Body of pancreas (tissue), 4 donors: Measurements from ENCODE around the gene USP7. TPM values are rescaled to one million over a fixed set of nuclear protein-coding genes. Genes with fewer than 3 reads are reported as not detected.
"Not testable (repeated sequence)": the region's sequence is repeated elsewhere in the genome, so short reads cannot be mapped to it uniquely, and the experiment has no call there.

Experiments used
- ATAC-seq: fragments of 150-250 bp; one replicate; pipeline ENCODE4 v1.9.1; 2016
- DNase-seq, 4 donors: peaks; one replicate each; pipeline ENCODE4 v3.0.0-alpha.2; 2019
- H3K27ac ChIP-seq, 4 donors: fragments of 200-600 bp; sonication (generic); 1 replicate in 3 of 4; 2 replicates in 1 of 4; pipeline versions ENCODE4 v1.5.1 to v1.6.1; 2016 to 2019; ENCODE audit warnings: mild to moderate bottlenecking in 1 of 4, mixed read lengths in 1 of 4, moderate library complexity in 1 of 4
- H3K27me3 ChIP-seq, 2 donors: fragments of 200-600 bp; sonication (generic); one replicate each; pipeline ENCODE4 v1.6.0; 2016; ENCODE audit warnings: mild to moderate bottlenecking in 1 of 2
- H3K36me3 ChIP-seq, 2 donors: fragments of 200-600 bp; sonication (generic); replicated peaks in 1 of 2; 2 replicates each; pipeline ENCODE4 v1.5.1; 2016; ENCODE audit warnings: low read depth in 2 of 2; ENCODE audit not compliant: insufficient read depth in 1 of 2
- H3K4me1 ChIP-seq: fragments of 200-600 bp; sonication (generic); one replicate; pipeline ENCODE4 v1.6.0; 2016
- H3K4me3 ChIP-seq, 2 donors: fragments of 200-600 bp; sonication (generic); 1 replicate in 1 of 2; 2 replicates in 1 of 2; pipeline ENCODE4 v1.5.1; 2016 to 2019
- H3K9me3 ChIP-seq, 3 donors: fragments of 200-600 bp; sonication (generic); 1 replicate in 2 of 3; 2 replicates in 1 of 3; pipeline ENCODE4 v1.5.1; 2016
- CTCF ChIP-seq, 7 experiments: fragments of 450-650 bp in 4 of 7; fragments of 200-600 bp in 3 of 7; sonication (generic) in 3 of 7; IDR thresholded peaks; one replicate each; pipeline ENCODE4 v1.5.1; 2016 to 2019; ENCODE audit warnings: antibody characterized with exemption in 7 of 7
- POLR2A ChIP-seq, 3 donors: fragments of 450-650 bp; IDR thresholded peaks; one replicate each; pipeline ENCODE4 v1.6.1; 2016; ENCODE audit warnings: antibody characterized with exemption in 3 of 3, mild to moderate bottlenecking in 2 of 3
- WGBS, 2 donors: methylation state at CpG; one replicate each; pipeline ENCODE4 v1.1.5; 2017; 5-methylcytosine and 5-hydroxymethylcytosine counted together
- intact Hi-C: fragments of 100-400 bp; cut with DNase I; formaldehyde crosslinking; loops from one replicate; pipeline ENCODE4 v1.15.1; 2023
- total RNA-seq, 2 donors: library from RNA; depleted of rRNA; stranded (reverse); fragments of >200 nt; gene quantifications; one replicate each; pipeline ENCODE4 v1.1.0, GENCODE V29; 2016

The USP7 gene
- total RNA-seq, 2 donors from 2014 or later = 36.1 to 38.2 TPM

DNA sequence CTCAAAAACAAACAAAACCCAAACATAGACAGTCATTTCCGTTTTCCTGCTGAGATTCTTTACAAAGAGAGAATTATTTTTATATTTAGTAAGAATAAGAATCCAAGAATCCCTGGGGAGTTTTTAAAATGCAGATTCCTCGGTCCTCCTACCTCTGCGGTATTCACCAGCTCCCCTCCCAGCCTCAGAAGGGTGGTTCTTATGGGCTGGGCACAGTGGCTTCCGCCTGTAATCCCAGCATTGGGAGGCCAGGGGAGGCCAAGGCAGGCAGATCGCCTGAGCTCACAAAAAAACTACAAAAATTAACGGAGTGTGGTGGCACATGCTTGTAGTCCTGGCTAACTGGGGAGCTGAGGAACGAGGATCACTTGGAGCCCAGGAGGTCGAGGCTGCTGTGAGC, 26.7 kb upstream of the USP7 start:
- WGBS, 2 donors = 78 to 89% methylated on average over 8 of the region's 8 CpGs
- intact Hi-C loops = no loop called here
- H3K9me3 ChIP-seq = no peaks in the 10 kb centered on the region
- no peak for ATAC-seq
- H3K4me1 ChIP-seq = peaks cover 10% of the 10 kb centered on the region
- H3K27ac ChIP-seq = no peak overlapping the region
- no peak overlapping the region for H3K4me3 ChIP-seq
- TF ChIP-seq POLR2A (IDR thresholded peaks at IDR 0.05) (no peak), CTCF (IDR thresholded peaks at IDR 0.05) (no peak)
- no peaks in the 10 kb centered on the region for H3K27me3 ChIP-seq
- no peak for DNase-seq
- H3K36me3 ChIP-seq = no peaks in the 10 kb centered on the region

GRCh38 chr16:8989099-8989878, 25.6 kb upstream of the USP7 start:
- TF ChIP-seq POLR2A (IDR thresholded peaks at IDR 0.05) = no peak
- peak in 2 of 7 experiments; percentile 13 to 36 for TF ChIP-seq CTCF (IDR thresholded peaks at IDR 0.05)
- peaks cover 10% of the 10 kb centered on the region for H3K4me1 ChIP-seq
- H3K4me3 ChIP-seq = no peak overlapping the region
- WGBS, 2 donors = 29 to 39% methylated on average over 7 to 16 of the region's 16 CpGs
- H3K9me3 ChIP-seq = no peaks in the 10 kb centered on the region
- no peaks in the 10 kb centered on the region for H3K27me3 ChIP-seq
- H3K27ac ChIP-seq = peak overlapping the region in 2 of 4 donors; percentile 16 to 29
- H3K36me3 ChIP-seq = no peaks in the 10 kb centered on the region
- intact Hi-C loops = no loop called here
- DNase-seq (peak; percentile 41 to 69 (median 64)), ATAC-seq (peak; percentile 72)

DNA sequence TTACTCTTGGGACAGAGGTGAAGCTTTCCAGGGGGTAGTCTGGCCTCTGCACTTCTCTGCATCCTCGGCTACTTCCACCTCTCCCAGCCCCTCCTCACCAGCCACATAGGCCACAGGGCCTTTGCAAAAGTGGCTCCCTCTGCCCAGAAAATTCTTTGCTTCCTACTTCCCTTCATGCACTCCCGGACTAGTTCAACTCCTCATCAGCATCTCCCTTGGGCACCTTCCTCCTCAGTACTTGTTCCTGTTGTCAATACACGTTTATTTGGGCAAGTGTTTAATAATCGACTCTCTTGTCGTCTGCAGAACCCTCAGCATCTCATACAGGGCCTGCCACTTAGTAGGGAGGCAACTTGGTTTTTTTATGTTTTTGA, 23.1 kb upstream of the USP7 start:
- Histone ChIP-seq H3K9me3 (no peaks in the 10 kb centered on the region), H3K36me3 (no peaks in the 10 kb centered on the region), H3K4me1 (peaks cover 10% of the 10 kb centered on the region), H3K27me3 (no peaks in the 10 kb centered on the region), H3K4me3 (no peak overlapping the region), H3K27ac (no peak overlapping the region)
- intact Hi-C loops = no loop called here
- DNase-seq (no peak), ATAC-seq (no peak)
- 85 to 90% methylated on average over 5 of the region's 5 CpGs for WGBS, 2 donors
- no peak for TF ChIP-seq POLR2A (IDR thresholded peaks at IDR 0.05)
- TF ChIP-seq CTCF (IDR thresholded peaks at IDR 0.05) = no peak

DNA sequence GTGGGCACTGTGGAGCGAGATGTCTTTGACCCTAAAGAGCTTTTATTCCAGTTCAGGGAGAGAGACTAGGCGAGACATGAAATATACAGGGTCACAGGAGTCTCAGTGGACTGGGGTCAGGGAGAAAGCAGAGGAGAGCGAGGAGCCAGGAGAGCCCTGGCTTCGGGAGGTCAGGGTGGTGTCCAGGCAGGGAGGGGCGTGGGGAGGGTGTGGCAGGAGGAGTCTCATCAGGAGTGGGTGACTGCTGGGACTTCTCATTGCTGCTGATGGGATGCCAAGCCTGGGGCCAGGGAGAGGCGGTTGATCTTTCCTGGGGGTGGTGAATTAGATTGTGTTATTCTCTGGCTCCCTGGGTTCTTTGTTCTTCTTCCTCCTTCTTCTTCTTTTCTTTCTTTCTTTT, 22.4 kb upstream of the USP7 start:
- no peaks in the 10 kb centered on the region for H3K27me3 ChIP-seq
- H3K36me3 ChIP-seq = no peaks in the 10 kb centered on the region
- WGBS, 2 donors = 76 to 88% methylated on average over 6 of the region's 6 CpGs
- H3K4me3 ChIP-seq = no peak overlapping the region
- TF ChIP-seq CTCF (IDR thresholded peaks at IDR 0.05) (no peak), POLR2A (IDR thresholded peaks at IDR 0.05) (no peak)
- H3K9me3 ChIP-seq = no peaks in the 10 kb centered on the region
- peaks cover 10% of the 10 kb centered on the region for H3K4me1 ChIP-seq
- no peak overlapping the region for H3K27ac ChIP-seq
- no peak for ATAC-seq
- intact Hi-C loops = no loop called here
- DNase-seq = no peak

DNA sequence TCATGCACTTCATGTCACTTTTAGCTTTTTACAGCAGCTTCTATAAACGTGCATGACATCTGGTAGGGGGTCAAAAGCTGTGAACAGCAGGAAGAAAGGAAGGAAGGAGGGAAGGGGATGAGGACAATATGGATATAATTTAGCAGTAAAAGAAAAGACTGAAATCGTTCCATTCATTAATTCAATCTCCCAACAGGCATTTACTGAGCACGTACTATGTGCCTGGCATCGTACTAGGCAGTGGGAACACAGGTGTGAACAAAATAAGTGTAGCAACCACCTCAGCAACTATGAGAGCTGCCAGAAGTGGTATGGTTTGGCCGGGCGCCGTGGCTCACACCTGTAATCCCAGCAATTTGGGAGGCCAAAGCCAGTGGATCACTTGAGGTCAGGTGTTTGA, 19.1 kb upstream of the USP7 start:
- Histone ChIP-seq H3K27ac (no peak overlapping the region), H3K36me3 (no peaks in the 10 kb centered on the region), H3K4me3 (no peak overlapping the region), H3K4me1 (no peaks in the 10 kb centered on the region), H3K27me3 (no peaks in the 10 kb centered on the region), H3K9me3 (no peaks in the 10 kb centered on the region)
- ATAC-seq (no peak), DNase-seq (no peak)
- TF ChIP-seq CTCF (IDR thresholded peaks at IDR 0.05) = no peak
- TF ChIP-seq POLR2A (IDR thresholded peaks at IDR 0.05) = no peak
- 75 to 84% methylated on average over 7 of the region's 7 CpGs for WGBS, 2 donors
- intact Hi-C loops = no loop called here

DNA sequence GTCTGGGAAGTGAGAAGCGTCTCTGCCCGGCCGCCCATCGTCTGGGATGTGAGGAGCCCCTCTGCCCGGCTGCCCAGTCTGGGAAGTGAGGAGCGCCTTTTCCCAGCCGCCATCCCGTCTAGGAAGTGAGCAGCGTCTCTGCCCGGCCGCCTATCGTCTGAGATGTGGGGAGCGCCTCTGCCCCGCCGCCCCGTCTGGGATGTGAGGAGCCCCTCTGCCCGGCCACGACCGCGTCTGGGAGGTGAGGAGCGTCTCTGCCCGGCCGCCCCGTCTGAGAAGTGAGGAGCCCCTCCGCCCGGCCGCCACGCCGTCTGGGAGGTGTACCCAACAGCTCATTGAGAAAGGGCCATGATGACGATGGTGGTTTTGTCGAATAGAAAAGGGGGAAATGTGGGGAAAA, 18.2 kb upstream of the USP7 start:
- H3K36me3 ChIP-seq, ATAC-seq, H3K27me3 ChIP-seq, H3K9me3 ChIP-seq, H3K4me1 ChIP-seq, H3K4me3 ChIP-seq, DNase-seq, intact Hi-C loops, H3K27ac ChIP-seq: not testable (repeated sequence)
- 93 to 96% methylated on average over 24 to 29 of the region's 31 CpGs for WGBS, 2 donors

- DNase-seq, H3K27ac ChIP-seq: not testable (repeated sequence)
Observed at GRCh38 chr16:8976189-8976588, 12.5 kb upstream of the USP7 start.

More at GRCh38 chr16:8976189-8976588, 12.5 kb upstream of the USP7 start:
- H3K36me3 ChIP-seq, H3K9me3 ChIP-seq, intact Hi-C loops, H3K4me1 ChIP-seq, H3K4me3 ChIP-seq, ATAC-seq, H3K27me3 ChIP-seq: not testable (repeated sequence)
- WGBS, 2 donors = 55 to 60% methylated on average over 3 of the region's 3 CpGs
